ENCODE data around the gene NBEA.

NBEA gene

GRCh38 chr13:35690581-35691207 lies 748.6 kb downstream of the NBEA start:
- Histone ChIP-seq H3K4me3 (ENCODE audit: severe bottlenecking) (no peak overlapping the region), H3K36me3 (ENCODE audit: low read depth) (no peaks in the 10 kb centered on the region), H3K9me3 (ENCODE audit: severe bottlenecking) (no peaks in the 10 kb centered on the region), H3K27ac (ENCODE audit: poor library complexity, severe bottlenecking) (no peak overlapping the region), H3K4me1 (ENCODE audit: insufficient read depth, poor library complexity, severe bottlenecking) (no peaks in the 10 kb centered on the region), H3K27me3 (ENCODE audit: insufficient read depth, poor library complexity, severe bottlenecking) (no peaks in the 10 kb centered on the region)
- no peak for DNase-seq (ENCODE audit: low spot score)
- peak; percentile 49; the same call in 2 of the 3 replicates for ATAC-seq (ENCODE audit: low read depth)
- no peak for TF ChIP-seq CTCF (IDR thresholded peaks at IDR 0.05; ENCODE audit: poor library complexity, severe bottlenecking)

GRCh38 chr13:35693134-35693784 lies 751.2 kb downstream of the NBEA start:
- Histone ChIP-seq H3K27me3 (ENCODE audit: insufficient read depth, poor library complexity, severe bottlenecking) (no peaks in the 10 kb centered on the region), H3K4me1 (ENCODE audit: insufficient read depth, poor library complexity, severe bottlenecking) (no peaks in the 10 kb centered on the region), H3K9me3 (ENCODE audit: severe bottlenecking) (no peaks in the 10 kb centered on the region), H3K36me3 (ENCODE audit: low read depth) (no peaks in the 10 kb centered on the region), H3K27ac (ENCODE audit: poor library complexity, severe bottlenecking) (no peak overlapping the region), H3K4me3 (ENCODE audit: severe bottlenecking) (no peak overlapping the region)
- no peak for ATAC-seq (ENCODE audit: low read depth)
- no peak for TF ChIP-seq CTCF (IDR thresholded peaks at IDR 0.05; ENCODE audit: poor library complexity, severe bottlenecking)
- no peak for DNase-seq (ENCODE audit: low spot score)

GRCh38 chr13:35694031-35694430 lies 752.0 kb downstream of the NBEA start:
- H3K27ac ChIP-seq (ENCODE audit: poor library complexity, severe bottlenecking): no peak overlapping the region
- no peaks in the 10 kb centered on the region for H3K9me3 ChIP-seq (ENCODE audit: severe bottlenecking)
- no peaks in the 10 kb centered on the region for H3K36me3 ChIP-seq (ENCODE audit: low read depth)
- H3K27me3 ChIP-seq (ENCODE audit: insufficient read depth, poor library complexity, severe bottlenecking): no peaks in the 10 kb centered on the region
- no peaks in the 10 kb centered on the region for H3K4me1 ChIP-seq (ENCODE audit: insufficient read depth, poor library complexity, severe bottlenecking)
- TF ChIP-seq CTCF (IDR thresholded peaks at IDR 0.05; ENCODE audit: poor library complexity, severe bottlenecking): no peak
- no peak overlapping the region for H3K4me3 ChIP-seq (ENCODE audit: severe bottlenecking)
- DNase-seq (ENCODE audit: low spot score) (no peak), ATAC-seq (ENCODE audit: low read depth) (no peak)

GRCh38 chr13:35694549-35695447 lies 752.7 kb downstream of the NBEA start:
- ATAC-seq (ENCODE audit: low read depth): no peak
- Histone ChIP-seq H3K4me3 (ENCODE audit: severe bottlenecking) (no peak overlapping the region), H3K36me3 (ENCODE audit: low read depth) (no peaks in the 10 kb centered on the region), H3K4me1 (ENCODE audit: insufficient read depth, poor library complexity, severe bottlenecking) (no peaks in the 10 kb centered on the region), H3K27ac (ENCODE audit: poor library complexity, severe bottlenecking) (no peak overlapping the region), H3K27me3 (ENCODE audit: insufficient read depth, poor library complexity, severe bottlenecking) (no peaks in the 10 kb centered on the region), H3K9me3 (ENCODE audit: severe bottlenecking) (no peaks in the 10 kb centered on the region)
- DNase-seq (ENCODE audit: low spot score): no peak
- TF ChIP-seq CTCF (IDR thresholded peaks at IDR 0.05; ENCODE audit: poor library complexity, severe bottlenecking): no peak

Data from RWPE2 (cell line).